IPS DF 19.7 (cell line): ENCODE measurements around the gene AIFM1.
A peak's percentile ranks its signal among the peaks of the same experiment; 100 is the strongest.

Experiments
- DNase-seq: peaks from one replicate; pipeline ENCODE4 v3.0.0-alpha.2; 2013; ENCODE audit warnings: low read depth, low spot score

Gene AIFM1

DNA sequence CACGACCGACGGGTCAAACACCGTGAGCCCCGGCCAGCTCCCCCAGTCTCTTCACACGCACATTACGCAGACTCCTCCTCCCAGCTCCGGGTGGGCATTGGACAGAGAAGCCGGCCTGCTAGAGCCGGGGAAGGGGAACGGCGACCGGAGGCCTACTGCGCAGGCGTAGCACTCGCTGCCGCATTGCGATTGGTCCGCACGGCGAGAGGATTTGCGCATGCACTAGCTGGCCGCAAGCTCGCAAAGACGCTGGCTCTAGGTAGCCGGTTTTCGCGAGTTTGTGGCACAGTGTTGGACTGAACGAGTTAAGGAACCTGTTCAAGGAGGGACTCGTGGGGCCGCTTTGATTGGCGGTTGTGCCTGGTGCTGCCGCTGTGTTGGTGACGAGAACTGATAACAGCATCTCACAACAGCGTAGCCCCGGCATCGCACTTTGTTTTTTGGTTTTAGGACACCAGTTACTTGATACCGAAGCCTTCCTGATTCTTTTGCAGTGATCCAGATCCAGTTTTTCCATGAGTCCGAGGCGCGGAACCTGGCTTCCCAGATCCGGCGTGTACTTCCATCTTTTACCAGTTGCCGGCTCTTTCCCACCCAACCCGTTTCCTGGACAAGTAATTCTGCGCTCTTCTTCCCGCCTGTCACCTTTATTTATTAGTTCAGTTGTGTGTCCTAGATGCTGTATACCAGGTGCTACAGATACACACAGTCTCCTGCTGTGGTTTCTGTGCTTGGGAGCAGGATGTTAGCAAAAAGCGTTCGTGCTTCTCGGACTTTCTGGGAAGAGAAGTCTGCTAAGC is at the start of gene AIFM1:
Gene AIFM1, minus strand, starts transcription at position 139 of the 800 bp plus-strand sequence. CDS start 185 bp downstream, outside the sequence.
- peak; percentile 75 for DNase-seq

DNA sequence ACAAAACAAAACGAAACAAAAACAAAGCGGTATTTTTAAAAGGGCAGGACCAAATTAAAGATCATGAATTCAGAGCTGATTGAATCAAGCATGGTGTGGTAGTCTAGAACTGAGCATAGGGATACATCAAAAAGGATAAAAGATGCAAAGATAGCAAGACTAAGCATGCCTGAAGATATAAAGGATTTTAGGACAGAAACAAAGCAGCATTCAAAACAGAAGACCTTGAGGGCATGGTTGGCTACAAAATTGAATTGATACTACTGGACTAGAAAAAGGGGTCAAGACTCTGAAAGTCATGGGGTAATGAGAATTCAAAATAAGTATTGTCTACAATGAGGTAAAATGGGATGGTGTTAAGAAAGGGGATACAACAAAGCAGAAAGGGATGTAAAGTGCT is 47.7 kb upstream of the AIFM1 start:
- DNase-seq, result no peak

DNA sequence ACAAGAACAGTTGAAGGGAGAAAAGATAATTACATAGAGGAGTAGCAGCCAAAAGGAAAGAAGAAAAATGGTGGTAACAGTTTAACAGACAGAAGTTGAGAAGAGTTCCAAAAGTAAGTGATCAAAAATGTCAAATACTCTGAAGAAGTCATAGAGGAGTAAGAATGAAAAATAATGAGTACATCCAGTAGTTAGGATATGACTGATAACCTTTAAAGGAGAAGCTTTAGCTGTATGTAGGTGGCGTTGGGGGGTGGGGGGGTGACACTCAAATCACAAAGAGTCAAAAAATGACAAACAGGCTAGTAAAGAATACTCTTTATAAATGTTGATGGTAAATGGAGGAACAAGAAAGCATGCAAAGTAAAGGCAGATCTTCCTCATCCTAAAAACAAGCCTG is 46.7 kb upstream of the AIFM1 start:
- no peak for DNase-seq

DNA sequence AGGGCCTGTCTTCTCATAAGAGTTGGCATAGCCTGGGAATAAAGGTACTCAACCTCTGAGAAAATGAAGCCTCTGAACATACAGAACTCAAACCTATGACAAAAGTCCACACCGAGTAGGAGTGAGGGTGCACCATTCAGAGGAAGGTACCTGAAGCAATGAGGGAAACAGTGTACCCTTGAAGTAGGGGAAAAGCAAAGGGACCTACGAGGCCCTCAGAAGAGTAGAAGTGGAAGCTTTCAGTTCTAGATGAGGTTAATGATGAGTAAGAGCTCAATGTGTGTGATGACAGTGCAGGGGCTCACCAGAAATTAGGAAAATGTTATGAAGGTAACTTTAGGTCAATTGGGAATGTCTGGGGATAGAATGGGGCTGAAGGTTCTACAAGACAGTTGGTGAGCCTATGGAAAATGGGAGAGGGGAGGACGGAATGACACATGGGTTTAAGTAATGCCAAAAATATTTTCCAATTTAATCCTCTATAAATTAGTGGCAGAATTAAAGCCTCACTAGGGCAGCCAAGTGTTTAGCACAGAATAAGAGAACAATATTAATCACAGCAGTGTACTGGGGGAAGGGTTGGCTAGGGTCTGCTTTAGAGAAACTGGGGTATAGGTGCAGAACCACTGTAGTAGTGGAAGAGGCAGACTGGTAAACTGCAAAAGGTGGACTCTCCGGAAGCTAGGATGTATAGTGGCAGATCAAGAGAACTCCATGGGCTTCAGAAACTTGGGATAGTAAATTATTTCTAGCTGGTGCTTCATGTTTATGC is 46.0 kb upstream of the AIFM1 start:
- no peak for DNase-seq

DNA sequence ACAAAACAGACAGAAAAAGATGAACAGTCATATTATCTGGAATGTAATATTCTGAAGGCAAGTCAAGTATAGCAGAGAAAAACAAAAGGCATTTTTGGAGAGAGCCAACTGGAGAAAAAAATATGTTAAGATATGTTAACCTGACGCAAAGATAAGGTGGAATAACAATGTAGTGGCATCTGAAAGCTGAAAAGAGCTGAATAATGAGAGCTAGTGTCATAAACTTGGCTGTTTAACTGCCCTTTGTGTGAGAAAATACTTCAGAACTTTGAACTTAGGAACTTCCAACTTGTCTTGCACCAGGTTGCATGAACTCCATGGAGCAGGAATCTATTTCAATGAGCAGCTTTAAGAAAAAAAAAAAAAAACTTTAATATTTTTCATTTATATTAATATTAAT is 39.0 kb upstream of the AIFM1 start:
- DNase-seq, result no peak

DNA sequence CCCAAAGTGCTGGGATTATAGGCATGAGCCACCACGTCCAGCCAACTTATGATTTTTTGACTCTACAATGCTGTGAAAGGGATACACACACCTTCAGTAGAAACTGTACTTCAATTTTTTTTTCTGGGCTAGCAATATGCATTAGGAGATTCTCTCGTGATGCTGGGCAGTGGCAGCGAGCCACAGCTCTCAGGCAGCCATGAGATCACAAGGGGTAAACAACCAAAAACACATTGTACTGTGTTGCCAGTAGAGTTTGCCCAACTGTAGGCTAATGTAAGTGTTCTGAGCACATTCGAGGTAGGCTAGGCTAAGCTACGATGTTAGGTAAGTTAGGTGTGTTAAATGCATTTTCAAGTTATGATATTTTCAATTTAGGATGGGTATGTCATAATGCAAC is 31.8 kb upstream of the AIFM1 start:
- DNase-seq, result no peak

DNA sequence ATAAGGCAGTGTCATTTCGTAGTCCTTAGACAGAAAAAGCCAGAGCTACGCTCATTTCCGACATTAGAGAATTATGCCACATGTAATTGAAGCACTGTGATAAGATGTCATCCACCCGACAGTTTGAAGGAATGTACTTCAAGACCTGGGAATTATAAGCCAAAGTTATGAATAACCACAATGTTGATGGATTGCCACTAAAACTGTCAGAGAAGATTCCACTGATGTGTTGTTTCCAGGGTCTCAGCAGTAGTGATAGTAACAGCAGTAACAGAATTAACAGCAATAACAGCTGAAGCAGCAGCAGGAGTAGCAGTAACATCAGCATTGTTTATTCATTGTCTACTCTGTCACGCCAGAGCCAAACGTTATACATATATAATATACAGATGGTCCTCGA is 30.8 kb upstream of the AIFM1 start:
- DNase-seq, result no peak

DNA sequence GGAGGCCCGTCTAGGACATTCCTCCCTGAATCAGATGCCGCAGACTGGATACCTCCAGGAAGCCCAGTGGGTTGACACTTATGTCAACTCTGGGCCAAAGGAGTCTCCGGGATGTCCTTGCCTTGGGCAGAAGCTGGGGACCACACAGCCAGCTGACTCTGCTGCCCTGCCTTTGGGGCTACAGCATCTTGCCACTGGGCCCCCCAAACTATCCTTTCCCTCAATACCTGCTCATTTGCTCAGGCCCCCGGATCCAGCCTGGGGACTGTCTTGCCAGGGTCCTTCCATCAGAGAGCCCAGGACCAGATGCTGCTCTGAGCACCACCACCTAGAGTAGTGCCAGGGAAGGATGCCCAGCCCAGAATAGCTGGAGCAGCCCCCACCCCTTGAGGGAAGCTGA is 25.2 kb upstream of the AIFM1 start:
- no peak for DNase-seq

DNA sequence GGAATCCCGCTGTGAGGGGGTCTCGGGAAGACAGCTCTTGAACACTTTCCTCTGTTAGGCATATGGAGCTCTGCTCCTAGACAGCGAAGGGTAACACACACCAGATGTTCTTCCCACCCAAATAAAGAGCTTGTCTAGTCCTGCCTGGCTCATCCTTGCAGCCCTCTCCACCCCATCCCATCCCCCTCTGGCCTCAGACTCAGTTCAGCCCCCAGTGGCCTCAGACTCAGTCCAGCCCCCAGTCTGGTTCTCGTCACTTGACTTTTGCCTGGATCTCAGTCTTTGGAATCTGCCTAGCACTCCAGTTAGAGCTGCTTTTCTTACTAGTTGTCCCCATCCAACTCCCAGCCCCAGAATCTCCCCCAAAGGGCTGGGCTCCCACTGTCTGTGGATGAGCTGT is 21.0 kb upstream of the AIFM1 start:
- no peak for DNase-seq

DNA sequence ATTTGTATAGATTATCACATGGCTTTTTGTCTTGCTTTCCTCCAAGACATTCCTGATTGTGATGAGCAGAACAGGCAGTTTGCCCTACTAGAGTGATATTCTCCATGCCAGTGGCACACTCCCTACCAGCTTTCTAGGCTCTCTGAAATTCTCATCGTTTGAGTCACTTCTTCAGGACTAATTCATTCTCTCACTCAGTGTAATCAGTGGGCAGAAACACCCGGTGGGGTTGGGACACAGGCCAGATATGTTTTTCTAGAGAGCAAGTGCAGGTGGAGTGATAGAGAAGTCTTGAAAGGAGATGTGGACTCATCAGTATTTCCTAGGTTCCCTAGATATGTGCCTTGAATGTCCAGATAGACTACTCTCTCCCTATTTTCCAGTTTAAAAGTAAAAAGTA is 19.2 kb upstream of the AIFM1 start:
- no peak for DNase-seq

DNA sequence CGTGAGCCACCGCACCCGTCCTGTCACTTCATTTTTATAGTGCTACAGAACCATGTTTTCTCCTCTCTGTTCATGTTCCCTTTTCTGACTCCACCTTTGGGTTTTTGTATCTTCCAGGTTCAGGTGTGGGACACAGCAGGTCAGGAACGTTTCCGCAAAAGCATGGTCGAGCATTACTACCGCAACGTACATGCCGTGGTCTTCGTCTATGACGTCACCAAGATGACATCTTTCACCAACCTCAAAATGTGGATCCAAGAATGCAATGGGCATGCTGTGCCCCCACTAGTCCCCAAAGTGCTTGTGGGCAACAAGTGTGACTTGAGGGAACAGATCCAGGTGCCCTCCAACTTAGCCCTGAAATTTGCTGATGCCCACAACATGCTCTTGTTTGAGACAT is 18.5 kb upstream of the AIFM1 start:
- DNase-seq, result no peak

DNA sequence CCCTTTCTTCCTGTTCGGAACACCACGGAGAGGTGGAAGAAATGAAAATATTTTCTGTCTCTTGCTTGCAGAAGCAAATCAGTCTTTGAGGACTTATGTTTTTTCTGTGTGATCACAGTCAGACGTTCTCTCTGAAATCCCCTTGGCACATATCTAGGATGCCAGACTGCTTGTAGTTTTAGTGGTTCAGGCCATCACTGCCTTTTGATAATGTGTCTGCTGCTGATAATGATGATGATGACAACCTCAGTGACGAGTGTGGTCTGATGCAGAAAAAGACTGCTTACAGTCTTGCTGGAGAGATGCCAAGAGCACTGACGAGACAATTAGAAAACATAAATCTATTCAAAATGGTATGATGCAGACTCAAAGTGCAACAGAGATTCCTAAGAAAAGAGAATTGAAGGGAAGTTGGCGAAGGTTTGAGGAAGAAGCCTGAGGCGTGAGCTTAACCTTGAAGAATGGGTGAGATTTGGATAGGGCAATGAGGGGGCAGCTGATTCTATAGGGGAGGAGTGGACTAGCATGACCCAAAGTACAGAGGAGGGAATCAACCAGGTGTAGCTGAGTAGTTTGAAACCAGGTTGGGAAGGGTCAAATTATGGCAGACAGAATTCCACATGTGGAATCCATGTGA is 14.1 kb upstream of the AIFM1 start:
- no peak for DNase-seq

DNA sequence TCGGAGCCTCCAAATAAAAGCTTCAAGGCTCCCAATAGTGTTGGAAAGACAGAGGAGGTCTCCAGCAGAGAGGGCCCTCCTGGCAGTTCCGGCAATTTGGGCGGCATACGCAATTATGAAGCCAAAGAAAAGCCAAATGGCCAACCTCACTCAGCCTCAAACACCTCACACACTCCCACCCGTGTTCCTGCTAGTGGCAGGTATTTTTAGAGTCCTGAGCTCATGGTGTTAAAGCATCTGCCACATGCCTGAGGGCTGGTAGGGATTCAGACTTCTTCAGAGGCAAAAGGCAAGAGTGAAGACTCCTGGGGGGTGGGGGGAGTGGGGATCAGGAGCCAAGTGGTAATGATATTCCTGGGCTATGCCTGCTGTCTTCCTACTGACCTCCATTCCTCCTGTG is 13.5 kb upstream of the AIFM1 start:
- no peak for DNase-seq

DNA sequence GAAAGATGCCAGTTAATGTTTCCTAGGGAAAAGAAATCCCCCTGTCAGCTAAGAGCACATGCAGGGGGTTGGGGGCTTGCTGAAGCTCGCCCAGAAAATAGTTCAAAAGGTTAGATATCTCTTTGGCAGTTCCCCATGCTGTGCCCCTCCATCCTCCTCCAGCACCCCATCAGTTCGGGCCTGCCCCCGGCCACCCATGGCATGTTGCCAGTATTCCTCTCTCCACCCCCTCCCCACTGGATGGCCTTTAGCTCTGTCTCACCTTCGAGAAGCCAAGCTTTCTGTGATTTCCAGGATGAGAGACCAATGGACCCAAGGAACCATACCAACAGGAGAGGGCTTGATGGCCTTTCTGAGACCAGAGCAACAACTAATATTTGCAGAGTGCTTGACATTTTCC is 11.3 kb upstream of the AIFM1 start:
- no peak for DNase-seq

DNA sequence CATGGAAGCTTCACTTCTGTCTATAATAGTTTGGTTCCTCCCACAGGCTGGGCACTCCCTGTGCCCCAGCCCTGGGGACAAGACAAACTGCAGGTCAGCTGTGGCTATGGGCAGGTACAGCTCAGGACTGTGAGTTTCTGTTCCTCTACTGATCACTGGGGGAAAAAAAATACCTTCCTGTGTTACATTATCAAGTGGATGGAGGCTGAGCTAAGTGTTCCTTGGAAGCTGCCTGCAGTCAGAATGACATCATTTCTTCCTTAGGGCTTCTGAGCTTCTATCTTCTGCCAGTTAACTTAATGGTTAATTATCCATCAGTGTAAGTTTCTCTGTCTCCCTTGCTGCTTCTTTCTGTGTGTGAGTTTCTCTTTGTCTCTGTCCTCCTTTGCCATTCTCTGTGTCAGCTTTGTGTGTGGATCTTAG is 10.7 kb upstream of the AIFM1 start:
- no peak for DNase-seq

DNA sequence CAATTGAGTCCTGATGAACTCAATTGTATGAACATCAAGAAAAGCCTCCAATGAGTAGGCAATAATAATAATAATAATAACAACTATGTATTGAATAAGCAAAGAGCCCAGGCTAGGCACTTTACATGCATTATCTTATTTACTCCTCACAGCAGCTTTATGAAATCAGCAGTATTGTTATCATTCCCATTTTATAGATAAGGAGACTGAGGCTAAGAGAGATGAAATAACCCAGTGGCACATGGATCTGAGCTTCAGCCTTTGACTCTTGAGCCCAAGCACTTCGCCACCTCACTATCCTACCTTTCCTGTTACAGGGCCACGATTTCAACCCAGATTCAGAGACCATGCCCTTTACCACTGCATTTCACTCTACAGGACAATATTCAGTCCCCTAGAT is 9.3 kb upstream of the AIFM1 start:
- DNase-seq, result no peak

DNA sequence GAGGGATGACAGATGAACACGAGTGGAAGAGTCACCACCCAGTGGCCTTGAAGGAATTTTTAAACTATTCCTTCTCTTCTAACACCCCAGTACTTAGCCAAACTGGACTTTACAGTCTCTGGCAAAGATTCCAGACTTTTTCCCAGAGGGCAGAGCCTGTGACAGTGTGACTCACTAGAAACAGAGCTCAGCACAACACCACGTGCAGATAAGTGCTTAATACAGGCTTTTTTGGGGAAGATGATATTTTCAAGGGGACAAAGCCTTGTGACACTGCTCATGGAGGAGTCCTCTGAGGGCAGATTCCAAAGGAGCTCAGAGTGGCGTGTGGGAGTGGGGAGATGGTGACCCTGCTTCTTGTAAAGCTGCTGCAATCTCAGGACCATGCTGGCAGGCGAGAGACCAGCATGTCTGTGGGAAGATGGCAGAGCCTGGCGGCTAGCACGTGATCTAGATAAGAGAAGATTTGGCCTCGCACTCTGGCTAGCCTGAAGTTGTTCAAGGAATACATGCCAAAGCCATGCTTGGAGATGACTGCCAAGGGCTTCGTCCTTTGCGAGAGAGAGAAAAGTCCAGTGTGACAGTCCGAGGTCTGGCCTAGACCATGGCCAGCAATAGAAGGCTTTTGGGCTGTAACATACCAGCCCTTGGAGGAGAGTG is 8.5 kb upstream of the AIFM1 start:
- no peak for DNase-seq

DNA sequence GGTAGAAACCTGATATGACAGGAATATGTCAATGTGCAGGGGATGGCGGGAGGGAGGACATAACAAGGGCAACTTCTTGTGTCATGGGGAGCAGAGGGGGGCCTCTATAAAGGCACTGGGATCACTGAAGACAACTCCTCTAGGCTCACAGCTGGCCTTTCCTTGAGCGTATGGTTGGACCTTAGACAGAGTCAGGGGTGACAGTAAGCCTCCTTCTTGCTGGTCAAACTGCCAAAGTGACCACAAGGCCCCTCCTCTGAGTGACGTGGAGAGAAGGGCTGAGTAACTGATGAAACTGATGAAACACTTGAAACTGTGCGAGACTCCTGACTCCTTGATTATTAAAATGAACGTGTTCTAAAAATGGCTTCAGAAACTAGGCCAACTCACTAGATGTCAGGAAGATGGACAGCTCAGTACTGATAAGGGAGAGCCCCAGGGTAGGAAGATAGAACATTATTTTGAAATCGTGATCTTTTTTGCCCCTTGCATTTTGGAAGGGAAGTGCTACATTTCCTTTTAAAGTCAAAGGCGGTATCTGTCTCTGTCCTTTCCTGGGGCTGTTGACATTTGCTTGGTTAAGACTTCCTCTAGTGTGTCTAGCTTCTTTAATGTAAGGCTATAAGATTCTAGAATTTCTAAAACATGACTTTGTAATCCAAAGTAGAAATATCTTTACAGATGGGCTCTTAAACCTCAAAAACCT is 7.7 kb upstream of the AIFM1 start:
- no peak for DNase-seq

DNA sequence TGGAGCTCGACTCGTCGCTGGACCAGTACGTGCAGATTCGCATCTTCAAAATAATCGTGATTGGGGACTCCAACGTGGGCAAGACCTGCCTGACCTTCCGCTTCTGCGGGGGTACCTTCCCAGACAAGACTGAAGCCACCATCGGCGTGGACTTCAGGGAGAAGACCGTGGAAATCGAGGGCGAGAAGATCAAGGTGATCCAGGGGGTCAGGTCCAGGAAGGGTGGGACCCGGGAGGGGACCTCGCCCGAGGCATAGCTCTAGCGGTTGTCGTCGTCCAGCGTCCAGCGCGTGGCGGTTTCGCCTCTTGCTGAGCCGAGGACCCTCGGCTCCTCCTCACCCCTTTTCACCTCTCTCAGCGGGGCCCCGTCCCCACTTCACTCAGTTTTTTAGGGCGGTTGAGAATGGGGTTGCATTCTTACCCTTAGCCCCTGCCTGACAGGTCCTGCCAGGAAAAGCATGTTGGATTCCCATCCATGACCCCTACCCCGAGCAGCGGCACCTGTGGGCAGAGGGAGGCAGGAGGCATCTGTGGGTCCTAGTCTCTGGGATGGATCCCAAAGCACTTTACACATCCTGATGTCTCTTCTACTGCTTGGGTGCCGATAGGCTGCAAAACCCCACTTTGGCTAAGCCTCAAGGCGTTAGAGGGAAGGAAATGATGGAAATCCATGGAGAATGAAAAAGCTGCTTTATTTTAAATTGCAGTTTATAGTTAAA is 6.6 kb upstream of the AIFM1 start:
- no peak for DNase-seq

DNA sequence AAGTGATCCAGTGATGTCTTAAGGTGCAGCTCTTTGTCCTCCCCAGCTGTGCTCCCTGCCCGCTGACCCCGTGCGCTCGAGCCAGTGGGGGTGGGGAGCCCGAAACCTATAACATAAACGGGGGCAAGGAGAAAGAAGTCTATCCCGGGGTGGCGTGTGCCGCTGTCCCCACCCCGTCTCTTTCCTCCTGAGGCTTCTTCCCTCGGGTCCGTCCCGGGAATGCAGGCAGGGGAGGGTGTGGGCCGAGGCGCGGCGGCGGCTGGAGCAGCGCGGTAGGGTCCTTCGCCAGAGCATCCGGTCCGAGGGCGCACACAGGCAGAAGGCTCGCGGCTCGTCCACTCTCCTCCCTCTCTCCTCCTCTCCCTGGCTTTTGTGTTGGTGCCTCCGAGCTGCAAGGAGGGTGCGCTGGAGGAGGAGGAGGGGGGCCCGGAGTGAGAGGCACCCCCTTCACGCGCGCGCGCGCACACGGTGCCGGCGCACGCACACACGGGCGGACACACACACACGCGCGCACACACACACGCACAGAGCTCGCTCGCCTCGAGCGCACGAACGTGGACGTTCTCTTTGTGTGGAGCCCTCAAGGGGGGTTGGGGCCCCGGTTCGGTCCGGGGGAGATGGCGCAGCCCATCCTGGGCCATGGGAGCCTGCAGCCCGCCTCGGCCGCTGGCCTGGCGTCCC is 5.9 kb upstream of the AIFM1 start, which contains the start of gene RAB33A:
Gene RAB33A, plus strand, starts transcription at position 517 of the 681 bp plus-strand sequence. Its CDS starts 101 bp downstream, at position 618.
- DNase-seq, result no peak
